Loucy (cell line): ENCODE results near the gene SLF2.

Experiments used
- EZH2phosphoT487 ChIP-seq: fragments of 200-600 bp; IDR thresholded peaks from 2 replicates; pipeline ENCODE4 v1.6.1; 2018; ENCODE audit warnings: antibody characterized with exemption, mild to moderate bottlenecking, moderate library complexity, borderline replicate concordance
- TF ChIP-seq, protein P1 (sequence below): fragments of 200-600 bp; sonication (generic); conservative IDR thresholded peaks from 2 replicates; pipeline ENCODE4 v1.5.1; 2014; ENCODE audit warnings: mild to moderate bottlenecking, antibody characterized with exemption, low read length

DNA sequence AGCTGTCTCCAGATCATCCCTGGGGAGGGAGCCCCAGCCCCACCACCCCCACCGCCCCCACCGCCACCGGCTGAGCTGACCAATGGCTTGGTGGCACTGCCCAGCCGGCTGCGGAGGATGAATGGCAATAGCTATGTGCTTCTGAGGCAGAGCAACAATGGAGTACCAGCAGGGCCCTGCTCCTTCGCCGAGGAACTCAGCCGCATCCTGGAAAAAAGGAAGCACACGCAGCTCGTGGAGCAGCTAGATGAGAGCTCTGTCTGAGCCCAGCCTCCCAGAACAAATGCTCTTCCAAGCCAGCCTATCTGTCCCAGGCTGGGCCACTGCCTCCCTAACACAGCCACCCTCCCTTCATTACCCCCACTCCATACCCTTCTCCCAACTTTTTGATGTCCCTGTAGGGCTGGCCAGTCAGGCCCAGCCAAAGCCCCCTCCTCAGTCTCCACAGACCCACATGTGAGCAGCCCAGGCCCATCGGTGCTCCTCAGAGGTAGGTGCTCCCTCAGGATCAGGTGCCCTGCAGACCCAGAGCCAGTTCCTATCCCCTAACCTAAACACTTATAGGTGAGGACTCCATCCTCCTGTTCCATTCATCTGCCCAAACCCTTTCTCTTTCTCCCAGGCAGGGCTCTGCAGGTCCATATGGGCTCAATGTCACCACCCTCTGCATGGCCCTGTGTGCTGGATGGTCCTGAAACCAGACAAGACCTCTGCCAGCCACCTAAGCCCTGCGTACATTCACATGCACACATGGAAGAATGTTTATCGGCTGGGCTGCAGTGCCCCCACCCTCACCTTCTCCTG lies 71.3 kb downstream of the SLF2 start:
- TF ChIP-seq, protein P1, sequence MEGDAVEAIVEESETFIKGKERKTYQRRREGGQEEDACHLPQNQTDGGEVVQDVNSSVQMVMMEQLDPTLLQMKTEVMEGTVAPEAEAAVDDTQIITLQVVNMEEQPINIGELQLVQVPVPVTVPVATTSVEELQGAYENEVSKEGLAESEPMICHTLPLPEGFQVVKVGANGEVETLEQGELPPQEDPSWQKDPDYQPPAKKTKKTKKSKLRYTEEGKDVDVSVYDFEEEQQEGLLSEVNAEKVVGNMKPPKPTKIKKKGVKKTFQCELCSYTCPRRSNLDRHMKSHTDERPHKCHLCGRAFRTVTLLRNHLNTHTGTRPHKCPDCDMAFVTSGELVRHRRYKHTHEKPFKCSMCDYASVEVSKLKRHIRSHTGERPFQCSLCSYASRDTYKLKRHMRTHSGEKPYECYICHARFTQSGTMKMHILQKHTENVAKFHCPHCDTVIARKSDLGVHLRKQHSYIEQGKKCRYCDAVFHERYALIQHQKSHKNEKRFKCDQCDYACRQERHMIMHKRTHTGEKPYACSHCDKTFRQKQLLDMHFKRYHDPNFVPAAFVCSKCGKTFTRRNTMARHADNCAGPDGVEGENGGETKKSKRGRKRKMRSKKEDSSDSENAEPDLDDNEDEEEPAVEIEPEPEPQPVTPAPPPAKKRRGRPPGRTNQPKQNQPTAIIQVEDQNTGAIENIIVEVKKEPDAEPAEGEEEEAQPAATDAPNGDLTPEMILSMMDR, result no peak
- TF ChIP-seq EZH2phosphoT487, result no peak
